Stimulated activated CD8-positive, alpha-beta memory T cell treated with anti-CD3 and anti-CD28 coated beads, Interleukin-4, amount 100 ng/mL, for 24 hours (primary cell): ENCODE measurements around the gene SHOC2.
A peak's percentile ranks its signal among the peaks of the same experiment; 100 is the strongest.
"Not testable (repeated sequence)": the region's sequence is repeated elsewhere in the genome, so short reads cannot be mapped to it uniquely, and the experiment has no call there.

Experiments used
- DNase-seq: peaks from one replicate; pipeline ENCODE4 v3.0.0-alpha.2; 2020; ENCODE audit warnings: low read depth

Gene SHOC2

DNA sequence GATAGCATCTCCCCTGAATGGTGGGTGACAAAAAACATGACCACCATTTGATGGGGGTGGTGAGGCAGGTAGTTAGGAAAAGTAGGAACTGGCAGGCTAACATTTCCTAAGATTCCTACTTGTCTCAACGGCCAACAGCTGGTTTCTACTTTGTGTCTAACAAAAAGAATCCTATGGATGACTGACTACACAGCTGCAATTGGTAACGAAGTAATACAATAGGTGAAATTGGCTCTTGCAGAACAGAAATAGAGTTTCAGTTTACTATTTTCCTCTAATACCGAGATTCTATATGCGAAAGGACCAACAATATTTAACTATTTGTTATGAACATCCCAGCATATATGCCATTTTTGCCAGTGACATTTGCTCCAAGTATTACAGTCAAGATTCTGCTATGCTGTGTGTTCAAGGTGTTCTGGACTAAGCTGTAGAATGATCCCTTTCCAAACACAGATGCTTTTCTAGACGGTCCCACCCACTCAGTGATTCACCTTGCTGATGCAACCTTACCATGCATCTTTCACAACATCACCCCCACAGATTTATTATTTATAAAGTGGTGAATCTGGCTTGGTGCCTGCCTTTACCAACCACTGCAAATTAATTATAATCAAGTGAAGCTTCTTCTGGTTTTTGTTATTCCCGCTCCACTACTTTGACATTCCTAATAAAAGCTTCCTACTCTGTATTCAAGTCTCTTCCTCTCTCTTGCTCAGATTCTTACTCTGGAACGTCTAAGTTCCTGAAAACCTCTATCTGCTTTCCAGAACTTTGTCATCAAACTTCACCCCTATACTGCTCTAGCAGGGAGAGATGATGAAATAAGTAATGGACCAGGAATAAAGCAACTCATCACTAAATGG, 17.2 kb upstream of the SHOC2 start:
- DNase-seq, result no peak

DNA sequence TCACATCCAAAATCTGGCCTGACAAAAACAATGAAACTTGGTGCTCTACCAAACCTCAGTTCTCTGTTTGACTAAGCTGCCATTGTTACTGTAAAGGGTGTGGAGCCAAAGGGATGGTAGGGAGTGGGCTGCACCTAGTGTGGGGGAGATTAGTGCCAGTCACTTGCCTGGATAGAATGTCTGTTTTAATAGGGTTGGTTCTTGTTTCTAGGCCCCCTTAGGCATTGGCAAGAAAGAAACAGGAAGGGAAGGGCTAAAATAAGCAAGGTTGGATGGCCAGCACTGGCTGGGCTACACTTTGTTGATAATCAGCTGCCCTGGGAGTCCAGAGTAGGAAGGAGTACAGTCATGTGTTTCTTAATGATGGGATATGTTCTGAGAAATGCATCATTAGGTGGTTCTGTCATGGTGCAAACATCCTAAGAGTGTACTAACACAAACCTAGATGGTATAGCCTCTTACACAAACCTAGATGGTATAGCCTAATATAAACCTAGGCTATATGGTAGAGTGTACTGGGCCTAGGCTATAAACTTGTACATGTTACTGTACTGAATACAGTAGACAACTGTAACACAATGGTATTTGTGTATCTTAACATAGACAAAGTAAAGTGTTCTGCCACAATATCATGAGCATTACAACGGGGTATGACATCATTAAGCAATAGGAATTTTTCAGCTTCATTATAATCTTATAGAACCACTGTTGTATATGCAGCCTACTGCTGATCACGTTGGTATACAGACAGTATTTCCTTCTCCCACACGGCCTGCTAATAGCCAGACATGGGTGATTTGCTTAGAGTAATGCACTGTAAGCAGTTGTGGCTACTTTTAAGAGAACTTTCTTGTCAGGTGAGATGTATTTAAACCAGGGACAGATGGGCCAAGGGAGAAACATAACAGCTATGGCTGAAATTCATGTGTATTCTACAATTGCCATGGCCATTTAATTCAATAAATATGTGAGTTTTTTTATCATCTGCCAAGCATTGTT, 15.8 kb upstream of the SHOC2 start:
- no peak for DNase-seq

DNA sequence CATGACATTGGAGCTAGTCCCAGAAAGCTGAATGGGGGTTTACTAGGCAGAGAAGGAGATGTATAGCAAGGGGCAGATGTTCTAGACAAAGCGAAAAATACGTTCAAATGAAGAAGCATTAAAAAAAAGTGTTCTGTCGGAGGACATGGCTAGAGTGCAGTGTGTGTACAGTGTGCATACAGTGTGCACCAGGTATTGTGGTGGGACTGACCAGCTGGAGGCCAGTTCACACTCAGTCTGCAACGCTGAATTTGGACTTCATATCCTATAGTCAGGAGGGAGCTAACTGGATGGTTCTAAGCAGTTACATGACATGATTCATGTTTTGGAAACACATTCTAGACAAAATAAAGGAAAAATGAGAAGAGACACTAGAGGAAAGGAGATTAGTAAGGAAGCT, 9.3 kb upstream of the SHOC2 start:
- no peak for DNase-seq

DNA sequence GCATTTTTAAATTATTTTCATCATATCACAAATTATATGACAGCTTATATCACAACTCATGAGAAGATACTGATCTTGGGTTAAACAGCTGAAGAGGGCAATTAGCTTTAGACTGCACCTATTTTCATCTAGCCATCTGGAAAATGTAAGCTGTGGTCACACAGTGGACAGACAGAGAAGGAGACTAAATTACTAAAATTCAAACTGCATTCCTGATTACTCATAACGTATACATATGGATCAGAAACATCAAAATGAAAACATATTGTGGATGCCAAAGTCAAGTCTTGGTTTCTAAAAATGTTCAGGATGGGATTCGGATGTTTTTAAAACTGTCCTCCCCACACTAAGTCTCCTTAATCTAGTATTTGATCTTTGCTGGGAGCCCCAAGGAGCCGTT, 7.0 kb upstream of the SHOC2 start:
- no peak for DNase-seq

DNA sequence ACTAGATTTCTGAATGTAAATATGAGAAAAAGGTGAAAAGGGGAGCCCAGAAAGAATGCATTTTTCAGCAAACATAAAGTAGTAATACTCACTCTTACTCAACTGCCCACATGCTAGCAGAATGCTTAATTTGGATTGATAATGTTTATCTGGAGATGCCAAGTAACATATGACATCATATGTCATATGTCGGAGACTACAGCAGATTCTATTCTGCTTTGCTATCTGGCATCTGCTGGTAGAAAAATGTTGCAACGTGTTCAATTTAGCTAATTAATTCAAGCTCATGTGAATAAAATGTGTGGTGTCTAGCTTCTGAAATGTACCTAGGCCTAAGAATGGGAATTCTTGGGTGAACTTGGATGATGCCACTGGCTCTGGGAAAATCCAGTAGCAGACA, 5.0 kb upstream of the SHOC2 start:
- DNase-seq, result no peak

DNA sequence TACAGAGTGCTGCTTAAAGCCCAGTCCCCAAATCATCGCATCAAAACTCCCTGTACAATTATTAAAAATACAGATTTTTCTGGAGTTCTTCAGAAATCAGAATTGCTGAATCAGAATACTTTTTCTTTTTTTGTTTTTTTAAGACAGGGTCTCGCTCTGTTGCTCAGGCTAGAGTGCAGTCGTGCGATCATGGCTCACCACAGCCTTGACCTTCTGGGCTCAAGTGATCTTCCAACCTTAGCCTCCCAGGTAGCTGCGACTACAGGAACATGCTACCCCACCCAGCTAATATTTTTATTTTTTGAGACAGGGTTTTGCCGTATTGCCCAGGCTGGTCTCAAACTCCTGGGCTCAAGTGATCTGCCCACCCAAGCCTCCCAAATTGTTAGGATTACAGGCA, 4.4 kb upstream of the SHOC2 start:
- DNase-seq, result no peak

DNA sequence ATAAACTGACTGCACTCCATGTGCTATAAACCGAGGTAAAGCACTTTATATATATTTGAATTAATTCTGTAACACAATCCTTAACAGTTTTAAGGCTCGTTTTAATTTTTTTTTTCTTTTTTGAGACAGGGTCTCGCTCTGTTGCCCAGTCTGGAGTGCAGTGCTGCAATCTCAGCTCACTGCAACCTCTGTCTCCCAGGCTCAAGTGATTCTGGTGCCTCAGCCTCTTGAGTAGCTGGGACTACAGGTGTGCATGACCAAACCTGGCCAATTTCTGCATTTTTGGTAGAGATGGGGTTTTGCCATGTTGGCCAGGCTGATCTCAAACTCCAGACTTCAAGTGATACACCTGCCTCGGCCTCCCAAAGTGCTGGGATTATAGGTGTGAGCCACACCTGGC, 3.8 kb upstream of the SHOC2 start:
- DNase-seq, result not testable (repeated sequence)

DNA sequence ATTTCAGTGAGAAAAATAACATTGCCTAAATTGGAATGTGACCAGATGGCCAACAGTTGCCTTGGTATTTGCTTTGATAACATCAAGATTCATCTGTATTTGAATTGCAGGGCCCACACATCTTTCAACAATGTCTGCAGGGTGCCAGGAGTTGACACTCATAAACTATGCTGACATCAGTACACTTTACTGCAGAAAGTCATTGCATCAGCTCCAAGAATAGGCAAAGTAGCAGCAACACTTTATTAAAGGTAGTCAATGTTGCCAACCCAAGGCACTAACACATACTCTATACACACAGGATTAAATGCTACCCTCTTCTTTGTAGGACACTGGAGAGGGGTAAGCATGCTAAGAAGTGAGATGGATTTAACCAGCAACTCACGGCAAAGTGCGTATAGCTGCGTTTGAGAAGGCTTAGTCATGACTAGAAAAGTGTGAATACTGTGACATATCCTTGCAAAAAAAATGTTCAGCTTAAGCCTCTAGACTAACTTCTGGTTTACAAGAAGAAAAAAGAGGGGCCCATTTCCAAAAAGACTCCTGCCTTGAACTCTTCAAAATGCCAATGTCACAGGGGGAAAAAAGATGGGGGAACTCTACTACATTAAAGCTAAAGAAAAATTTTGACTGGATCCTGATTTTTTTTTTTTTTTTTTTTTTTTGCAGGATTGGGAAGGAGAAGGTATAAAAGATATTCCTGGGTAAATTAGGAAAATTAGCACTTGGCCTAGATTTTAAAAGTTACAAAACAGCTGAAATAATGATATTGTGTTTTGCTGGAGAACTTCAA, 2.7 kb upstream of the SHOC2 start:
- DNase-seq, result no peak

DNA sequence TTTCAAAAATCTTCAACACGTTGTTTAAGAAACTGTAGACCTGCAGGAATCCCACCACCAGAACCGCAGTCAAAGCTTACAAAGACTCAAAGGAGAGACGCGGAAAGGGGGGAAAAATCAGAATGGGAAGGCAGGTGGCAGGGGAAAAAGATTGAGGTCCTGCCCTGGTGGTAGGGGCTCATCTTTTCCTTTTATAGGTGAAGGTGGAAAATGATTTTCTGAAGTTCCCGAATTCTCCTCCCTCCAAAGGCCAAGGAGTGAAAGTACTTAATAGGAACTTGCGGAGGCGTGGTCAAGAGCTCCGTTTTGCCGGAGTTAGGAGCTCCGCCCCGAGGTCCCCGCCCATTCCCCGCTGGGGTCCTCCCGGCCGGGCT, 1.1 kb upstream of the SHOC2 start:
- DNase-seq, result peak; percentile 84

DNA sequence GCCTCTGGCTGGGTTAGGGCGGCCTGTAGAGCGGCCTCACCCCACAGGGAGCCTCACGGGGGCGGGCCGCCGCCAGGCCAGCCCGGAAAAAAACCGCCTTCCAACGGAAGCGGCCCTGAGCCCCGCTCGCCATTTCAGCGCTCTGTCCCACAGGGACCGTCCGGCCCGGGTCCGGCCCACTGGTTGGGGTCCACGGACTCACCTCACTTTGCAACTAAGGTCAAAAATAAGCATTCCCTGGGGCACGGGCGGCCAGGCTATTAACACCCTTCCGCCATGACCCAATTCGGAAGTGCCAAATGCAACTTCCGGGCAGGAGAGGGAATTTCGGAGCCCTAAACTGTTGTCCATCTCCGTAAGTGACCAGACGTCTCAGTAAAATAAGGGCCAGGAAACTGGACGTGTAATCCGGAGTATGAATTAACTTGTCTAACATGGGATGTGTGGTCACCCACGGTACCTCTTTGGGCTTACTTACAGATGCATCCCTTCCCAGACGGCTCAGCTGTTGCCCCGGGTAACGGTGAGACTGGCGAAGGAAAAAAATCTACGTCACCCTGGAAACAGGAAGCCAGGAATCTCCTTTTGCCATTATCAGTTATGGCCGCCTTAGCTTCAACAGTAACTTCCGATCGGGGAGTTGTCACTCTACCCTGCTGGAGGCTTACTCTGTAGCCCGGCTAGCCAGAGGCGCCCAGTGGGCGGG, 608 bp upstream of the SHOC2 start, which contains the start of gene BBIP1:
Gene BBIP1 (minus strand): TSS at position 538 of the 706 bp plus-strand sequence. CDS start 1,023 bp downstream, outside the sequence.
- no peak for DNase-seq

DNA sequence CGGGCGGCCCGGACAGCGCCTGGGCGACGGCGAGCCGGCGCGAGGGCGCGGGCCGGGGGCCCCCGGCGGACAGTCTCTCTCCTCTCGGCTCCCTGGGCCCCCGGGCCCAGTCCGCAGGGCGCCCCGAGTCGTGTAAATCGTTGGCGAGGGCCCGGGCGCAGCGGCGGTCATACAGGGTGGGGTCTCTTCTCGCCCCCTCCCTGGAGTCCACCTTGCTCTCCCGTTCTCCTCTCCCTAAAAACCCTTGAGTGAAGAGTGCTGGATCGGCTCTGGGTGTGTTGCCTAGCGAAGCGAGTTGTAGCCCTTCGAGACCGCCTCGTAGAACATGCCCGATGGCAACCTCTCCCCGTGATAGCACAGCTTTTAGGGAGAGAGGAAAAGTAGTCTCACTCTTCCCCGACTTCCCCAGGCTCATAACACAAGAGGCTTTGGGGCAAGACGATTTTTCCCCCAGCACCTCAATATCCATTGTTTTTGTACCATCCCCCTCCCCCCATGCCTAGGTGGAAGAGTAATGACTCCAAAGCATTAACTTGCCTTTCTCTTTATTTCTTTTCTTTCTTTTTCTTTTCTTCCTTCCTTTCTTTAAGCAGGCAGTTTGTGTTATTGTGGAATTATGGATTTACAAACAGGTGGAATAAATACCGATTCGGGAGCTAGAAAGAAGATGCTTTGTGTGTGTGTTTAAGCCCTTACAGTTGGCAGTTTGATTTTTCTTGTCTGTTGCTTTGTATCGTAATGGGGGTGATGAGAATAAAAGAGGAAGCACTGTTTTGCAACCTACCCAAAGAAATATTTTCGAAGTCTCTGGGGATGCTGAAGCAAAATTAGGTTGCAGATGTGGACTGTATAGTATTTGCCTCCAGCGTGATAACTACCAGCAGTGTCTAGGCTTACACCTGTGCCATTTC, 822 bp downstream of the SHOC2 start:
- DNase-seq, result no peak

DNA sequence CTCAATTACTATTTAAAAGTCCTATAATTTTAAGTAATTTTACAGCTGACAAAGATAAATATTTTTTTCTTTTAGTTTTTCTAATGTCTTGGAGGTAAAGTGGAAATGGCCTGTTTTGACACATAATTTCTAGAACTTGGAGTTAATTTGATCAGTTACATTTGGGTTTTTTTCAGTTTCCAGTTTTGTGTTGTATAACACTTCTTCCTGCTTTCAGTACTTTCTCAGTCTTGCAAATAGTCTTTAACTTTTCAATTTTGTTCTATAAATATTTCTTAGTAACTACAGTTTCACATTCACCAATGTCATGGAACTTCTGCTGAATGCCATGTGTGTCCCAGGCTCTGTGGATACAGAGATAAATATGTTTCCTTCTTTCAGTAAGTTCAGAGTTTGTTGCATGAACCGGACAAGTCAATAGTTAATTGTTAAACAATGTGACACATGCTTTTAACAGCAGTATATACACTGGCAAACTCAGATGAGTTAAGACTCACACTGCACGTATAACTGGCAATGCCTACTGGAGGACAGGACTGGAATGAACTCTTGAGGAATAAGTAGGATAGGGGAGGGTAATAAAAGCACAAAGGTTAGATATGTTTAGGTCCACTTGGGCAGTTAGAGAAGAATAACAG, 4.6 kb downstream of the SHOC2 start:
- no peak for DNase-seq

DNA sequence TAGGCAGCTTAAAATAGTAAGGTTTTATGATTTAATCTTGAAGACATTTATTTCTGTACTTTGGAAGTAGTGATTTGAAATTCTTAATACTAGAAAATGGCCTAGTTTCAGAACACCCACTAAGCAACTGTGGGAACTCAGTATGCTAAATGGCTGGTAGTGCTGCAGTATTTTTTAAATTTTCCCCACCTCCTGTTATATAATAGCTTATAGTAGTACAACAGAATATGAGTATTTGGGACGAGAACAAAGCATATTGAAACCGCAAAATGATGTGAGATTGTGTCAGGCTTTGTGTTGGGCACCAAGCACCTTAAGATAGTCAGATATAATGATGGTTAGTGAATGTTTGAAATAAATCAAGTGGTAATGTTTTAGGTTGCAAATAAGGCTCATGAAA, 8.1 kb downstream of the SHOC2 start:
- no peak for DNase-seq

DNA sequence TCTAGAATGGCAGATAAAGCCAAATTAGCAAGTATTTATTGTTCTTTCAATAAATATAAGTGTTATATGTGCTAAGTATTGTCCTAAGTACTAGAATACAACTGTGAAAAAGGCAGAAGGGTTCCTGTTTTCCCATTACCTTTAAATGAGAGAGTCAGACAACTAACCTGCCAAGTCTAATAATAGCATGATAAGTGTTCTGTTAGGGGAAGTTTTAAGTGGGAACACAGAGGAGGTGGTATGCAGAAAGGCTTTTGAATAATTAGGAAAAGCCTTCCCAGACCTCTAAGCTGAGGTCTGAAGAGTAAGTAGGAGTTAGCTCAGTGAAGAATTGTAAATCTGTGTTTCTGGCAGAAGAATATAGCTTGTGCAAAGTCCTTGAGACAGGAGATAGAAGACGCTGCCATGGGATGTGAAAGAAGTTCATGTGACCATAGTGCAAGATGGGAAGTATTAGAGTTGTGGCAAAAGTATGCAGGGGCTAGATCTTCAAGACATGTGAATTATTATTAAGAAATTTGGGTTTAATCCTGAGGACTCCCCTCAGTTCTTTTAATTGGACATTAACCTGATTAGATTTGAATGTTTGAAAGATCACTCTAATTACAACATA, 12.5 kb downstream of the SHOC2 start:
- DNase-seq, result no peak

DNA sequence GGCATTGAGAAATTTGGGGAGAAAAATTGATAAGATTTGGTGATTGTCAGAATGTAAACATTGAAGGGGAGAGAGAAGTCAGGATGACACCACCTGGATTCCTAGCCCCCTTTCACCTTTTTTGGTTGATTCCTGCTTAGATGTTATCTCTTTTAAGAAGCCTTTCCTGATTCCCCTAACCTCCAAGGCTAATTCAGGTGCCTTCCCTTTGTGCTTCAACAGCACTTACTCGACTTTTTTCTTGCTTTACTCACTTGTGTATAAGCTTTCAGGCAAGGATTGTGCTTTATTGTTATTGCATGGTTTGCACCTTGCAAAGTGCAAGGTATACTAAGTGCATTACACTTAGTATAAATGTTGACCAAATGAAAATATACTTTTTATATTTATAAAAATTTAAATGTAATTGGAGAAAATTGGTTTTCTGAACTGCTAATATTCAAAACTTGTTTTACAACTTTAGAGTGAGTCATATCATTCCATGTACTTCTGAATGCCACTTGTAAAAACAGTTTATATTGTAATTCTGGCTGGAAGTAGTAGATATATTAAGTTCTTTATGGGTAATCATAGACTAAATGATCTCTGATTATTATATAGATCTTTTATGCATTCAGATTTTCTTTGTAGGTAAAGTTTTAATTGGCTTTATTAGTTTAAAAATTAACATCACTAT, 13.2 kb downstream of the SHOC2 start:
- no peak for DNase-seq

DNA sequence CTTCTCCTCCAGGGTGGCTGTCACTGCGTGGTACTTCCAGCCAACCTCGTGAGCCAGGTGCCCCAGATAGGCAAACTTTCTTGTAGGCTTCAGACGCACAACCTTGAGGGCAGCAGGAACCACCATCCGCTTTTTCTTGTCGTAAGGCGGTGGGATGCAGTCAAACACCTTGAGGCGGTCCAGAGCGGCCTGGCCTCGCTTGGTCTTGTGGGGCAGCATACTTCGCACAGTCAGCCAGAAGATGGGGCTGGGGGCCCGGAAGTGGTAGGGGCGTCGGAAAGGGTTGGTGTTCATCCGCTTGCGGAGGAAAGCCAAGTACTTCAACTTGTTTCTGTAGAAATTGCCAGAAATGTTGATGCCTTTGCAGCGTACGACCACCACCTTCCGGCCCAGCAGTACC, 17.4 kb downstream of the SHOC2 start:
- DNase-seq, result no peak

DNA sequence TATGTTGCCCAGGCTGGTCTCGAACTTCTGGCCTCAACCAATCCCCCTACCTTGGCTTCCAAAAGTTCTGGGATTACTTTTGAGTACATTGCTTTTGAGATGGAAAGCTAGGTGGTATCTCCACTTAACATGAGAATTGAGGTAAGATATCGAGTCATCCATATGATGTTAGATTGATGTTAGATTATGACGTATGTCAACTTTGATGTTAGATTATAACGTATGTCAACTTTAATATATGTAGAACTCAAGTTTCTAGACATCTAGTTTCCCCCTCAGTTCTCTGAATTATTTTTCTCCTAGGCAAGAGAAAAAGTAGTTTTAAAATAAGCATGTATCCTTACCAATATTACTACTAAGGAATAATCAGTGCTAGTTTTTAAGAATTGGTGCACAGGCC, 20.0 kb downstream of the SHOC2 start:
- DNase-seq, result no peak

DNA sequence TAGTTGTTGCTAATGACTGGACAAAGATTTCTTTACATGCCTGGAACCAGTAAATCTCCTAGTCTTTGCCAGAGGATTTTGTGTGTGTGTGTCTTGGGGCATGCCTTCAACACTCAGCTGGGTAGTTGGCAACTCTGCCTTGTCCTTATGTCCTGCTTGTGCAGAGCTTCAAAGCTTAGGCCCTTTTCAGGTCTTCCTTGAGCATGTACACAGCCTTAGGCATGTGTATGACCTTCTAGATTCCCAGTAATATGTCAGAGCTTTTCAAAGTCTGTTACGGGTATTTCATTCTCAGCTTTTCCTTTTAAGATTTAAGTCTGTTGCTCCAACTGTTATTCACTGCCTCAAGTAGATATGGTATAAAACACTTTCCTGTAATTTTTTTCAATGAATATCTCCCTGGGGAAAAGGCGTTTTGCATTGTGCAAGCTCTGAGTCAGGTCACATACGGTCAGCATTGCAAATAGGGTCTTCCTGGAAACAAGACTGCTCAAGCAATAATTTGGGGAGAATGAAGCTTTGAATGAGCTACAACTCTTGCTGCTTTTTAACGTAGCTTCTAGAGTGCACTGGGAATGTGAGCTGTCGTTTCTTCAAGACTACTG, 25.5 kb downstream of the SHOC2 start:
- DNase-seq, result no peak
